ENCODE results near the gene CMKLR1.

Gene CMKLR1

DNA sequence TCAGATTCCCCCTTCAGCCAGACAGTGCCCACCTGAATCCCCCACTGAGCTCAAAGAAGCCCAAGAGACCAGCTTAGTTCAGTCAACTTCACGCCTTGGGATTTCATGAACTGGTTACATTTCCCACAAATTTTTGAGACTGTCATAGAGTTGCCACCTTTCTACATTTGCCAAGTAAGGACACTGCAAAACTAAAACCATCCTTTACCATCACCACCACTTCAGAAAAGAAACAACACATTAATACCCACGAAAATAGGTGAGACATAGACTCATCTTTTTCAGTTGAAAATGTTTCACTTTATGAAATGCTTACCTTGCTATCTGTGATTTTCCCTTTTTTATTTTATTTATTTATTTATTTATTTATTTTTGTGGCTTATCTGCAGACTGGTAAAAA, 16.1 kb downstream of the CMKLR1 start:
- Histone ChIP-seq H3K27me3 (ENCODE audit: insufficient read depth, low read depth) (no peaks in the 10 kb centered on the region), H3K4me2 (no peak overlapping the region), H3K9ac (no peak overlapping the region), H3K36me3 (ENCODE audit: insufficient read depth) (no peaks in the 10 kb centered on the region), H3K4me1 (ENCODE audit: low read depth, poor library complexity, severe bottlenecking) (no peaks in the 10 kb centered on the region), H3K27ac (no peak overlapping the region), H3K4me3 (IDR thresholded peaks at IDR 0.05; ENCODE audit: insufficient read depth, low read depth, low read length) (no peak overlapping the region), H3K79me2 (ENCODE audit: insufficient read depth, low read depth) (no peaks in the 10 kb centered on the region), H4K20me1 (ENCODE audit: insufficient read depth) (no peaks in the 10 kb centered on the region), H2AFZ (ENCODE audit: low read depth) (no peak overlapping the region)
- TF ChIP-seq, protein P1, sequence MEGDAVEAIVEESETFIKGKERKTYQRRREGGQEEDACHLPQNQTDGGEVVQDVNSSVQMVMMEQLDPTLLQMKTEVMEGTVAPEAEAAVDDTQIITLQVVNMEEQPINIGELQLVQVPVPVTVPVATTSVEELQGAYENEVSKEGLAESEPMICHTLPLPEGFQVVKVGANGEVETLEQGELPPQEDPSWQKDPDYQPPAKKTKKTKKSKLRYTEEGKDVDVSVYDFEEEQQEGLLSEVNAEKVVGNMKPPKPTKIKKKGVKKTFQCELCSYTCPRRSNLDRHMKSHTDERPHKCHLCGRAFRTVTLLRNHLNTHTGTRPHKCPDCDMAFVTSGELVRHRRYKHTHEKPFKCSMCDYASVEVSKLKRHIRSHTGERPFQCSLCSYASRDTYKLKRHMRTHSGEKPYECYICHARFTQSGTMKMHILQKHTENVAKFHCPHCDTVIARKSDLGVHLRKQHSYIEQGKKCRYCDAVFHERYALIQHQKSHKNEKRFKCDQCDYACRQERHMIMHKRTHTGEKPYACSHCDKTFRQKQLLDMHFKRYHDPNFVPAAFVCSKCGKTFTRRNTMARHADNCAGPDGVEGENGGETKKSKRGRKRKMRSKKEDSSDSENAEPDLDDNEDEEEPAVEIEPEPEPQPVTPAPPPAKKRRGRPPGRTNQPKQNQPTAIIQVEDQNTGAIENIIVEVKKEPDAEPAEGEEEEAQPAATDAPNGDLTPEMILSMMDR (conservative IDR thresholded peaks at IDR 0.05; ENCODE audit: low read depth, low read length), result no peak

DNA sequence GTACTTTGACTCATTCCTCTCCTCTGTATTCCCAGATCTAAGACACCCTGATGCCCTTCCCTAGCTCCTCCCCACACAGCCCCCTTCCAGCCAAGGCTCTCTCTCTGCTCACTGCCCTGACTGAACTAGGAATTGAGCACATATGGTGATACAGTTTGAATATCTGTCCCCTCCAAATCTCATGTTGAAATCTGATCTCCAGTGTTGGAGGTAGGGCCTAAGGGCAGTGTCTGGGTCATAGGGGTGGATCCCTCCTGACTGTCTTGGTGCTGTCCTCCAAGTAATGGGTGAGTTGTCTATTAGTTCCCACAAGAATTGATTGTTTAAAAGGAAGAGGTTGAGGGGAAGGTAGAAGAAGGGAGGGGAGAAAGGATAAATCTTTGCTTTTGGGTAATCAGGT, 17.4 kb downstream of the CMKLR1 start:
- Histone ChIP-seq H2AFZ (ENCODE audit: low read depth) (no peak overlapping the region), H3K36me3 (ENCODE audit: insufficient read depth) (no peaks in the 10 kb centered on the region), H3K27ac (no peak overlapping the region), H3K4me3 (IDR thresholded peaks at IDR 0.05; ENCODE audit: insufficient read depth, low read depth, low read length) (no peak overlapping the region), H3K4me1 (ENCODE audit: low read depth, poor library complexity, severe bottlenecking) (no peaks in the 10 kb centered on the region), H4K20me1 (ENCODE audit: insufficient read depth) (no peaks in the 10 kb centered on the region), H3K4me2 (no peak overlapping the region), H3K9ac (no peak overlapping the region), H3K79me2 (ENCODE audit: insufficient read depth, low read depth) (no peaks in the 10 kb centered on the region), H3K27me3 (ENCODE audit: insufficient read depth, low read depth) (no peaks in the 10 kb centered on the region)
- TF ChIP-seq, protein P1 (conservative IDR thresholded peaks at IDR 0.05; ENCODE audit: low read depth, low read length), result no peak

DNA sequence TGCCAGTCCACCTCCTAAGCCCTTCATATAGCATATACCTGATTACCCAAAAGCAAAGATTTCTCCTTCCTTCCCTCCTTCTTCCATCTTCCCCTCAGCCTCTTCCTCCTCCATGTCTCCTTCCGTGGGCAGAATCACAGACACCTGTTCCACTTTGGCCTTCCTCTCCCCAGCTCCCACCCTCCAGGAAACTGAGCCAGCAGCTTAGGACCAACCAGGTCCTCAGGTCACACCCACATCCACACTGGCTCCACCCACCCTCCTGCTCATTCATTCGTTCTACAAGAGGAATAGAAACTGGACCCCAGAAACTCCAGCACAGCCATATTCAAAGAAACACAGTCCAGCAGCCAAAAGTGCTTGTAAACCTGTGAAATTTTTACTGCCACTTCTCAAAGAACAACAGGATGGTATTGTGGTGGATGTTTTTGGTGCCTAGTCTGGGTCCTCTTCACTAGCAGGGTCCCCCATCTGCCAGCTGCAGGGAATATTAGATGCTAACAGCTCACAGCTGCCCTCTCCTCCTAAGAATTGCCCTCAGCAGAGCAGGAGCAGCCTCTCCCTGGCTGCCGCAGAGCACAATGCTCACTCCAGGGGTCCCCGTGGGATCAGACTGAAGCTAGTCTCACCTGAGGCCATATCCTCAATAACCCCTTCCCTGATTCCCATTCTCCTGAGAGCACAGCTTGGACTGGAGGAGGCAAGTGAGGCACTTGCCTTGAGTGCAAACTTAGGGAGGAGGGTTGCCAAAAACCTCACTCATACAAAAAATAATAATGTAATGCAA, 18.4 kb downstream of the CMKLR1 start:
- Histone ChIP-seq H2AFZ (ENCODE audit: low read depth) (no peak overlapping the region), H3K27ac (no peak overlapping the region), H3K4me3 (IDR thresholded peaks at IDR 0.05; ENCODE audit: insufficient read depth, low read depth, low read length) (no peak overlapping the region), H3K9ac (no peak overlapping the region), H3K79me2 (ENCODE audit: insufficient read depth, low read depth) (no peaks in the 10 kb centered on the region), H3K4me1 (ENCODE audit: low read depth, poor library complexity, severe bottlenecking) (no peaks in the 10 kb centered on the region), H4K20me1 (ENCODE audit: insufficient read depth) (no peaks in the 10 kb centered on the region), H3K36me3 (ENCODE audit: insufficient read depth) (no peaks in the 10 kb centered on the region), H3K27me3 (ENCODE audit: insufficient read depth, low read depth) (no peaks in the 10 kb centered on the region), H3K4me2 (no peak overlapping the region)
- TF ChIP-seq, protein P1 (conservative IDR thresholded peaks at IDR 0.05; ENCODE audit: low read depth, low read length), result no peak

DNA sequence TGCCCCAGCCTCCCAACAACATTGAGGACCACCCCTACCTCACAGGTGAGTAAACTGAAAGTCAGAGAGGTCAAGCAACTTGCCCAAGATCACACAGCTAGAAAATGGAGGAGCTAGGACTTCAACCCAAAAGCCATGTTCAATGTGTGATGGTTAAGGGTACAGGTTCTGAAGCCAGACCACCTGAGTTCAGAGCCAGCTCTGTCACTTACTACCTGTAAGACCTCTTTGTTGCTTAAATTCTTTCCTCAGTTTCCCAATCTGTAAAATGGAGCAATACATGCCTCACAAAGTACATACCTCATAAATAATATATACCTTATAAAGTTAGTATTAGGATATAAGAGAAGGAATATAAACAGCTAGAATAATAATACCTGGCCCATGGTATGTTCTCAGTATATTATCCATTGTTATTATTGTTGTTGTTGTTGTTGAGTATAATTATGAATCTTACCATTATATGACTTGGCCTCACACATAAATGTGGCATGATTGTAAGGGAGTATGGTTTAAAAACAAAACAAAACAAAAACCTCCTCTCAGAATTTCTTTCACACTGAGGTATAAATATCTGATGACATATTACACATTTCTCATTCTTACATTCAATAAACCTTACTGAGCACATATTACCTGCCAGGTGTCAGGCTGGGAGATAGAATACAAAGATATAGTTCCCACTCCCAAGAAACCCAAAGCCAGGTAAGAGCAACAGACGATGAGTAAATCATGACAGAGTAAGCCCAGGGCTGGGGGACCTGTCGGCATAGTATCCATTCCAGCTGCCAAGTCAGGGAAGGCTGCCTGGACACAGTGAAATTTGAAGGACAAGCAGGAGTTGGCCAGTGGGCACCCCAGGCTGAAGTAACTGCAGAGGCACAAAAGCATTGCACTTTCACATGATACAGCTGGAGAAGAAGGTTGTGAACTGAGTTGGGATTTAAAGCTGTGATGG, 19.6 kb downstream of the CMKLR1 start:
- H3K9ac ChIP-seq, result no peak overlapping the region
- TF ChIP-seq, protein P1 (conservative IDR thresholded peaks at IDR 0.05; ENCODE audit: low read depth, low read length), result no peak
- no peaks in the 10 kb centered on the region for H3K27me3 ChIP-seq (ENCODE audit: insufficient read depth, low read depth)
- no peaks in the 10 kb centered on the region for H3K79me2 ChIP-seq (ENCODE audit: insufficient read depth, low read depth)
- H3K36me3 ChIP-seq (ENCODE audit: insufficient read depth), result no peaks in the 10 kb centered on the region
- no peaks in the 10 kb centered on the region for H4K20me1 ChIP-seq (ENCODE audit: insufficient read depth)
- H3K4me1 ChIP-seq (ENCODE audit: low read depth, poor library complexity, severe bottlenecking), result no peaks in the 10 kb centered on the region
- no peak overlapping the region for H3K27ac ChIP-seq
- H2AFZ ChIP-seq (ENCODE audit: low read depth), result no peak overlapping the region
- H3K4me3 ChIP-seq (IDR thresholded peaks at IDR 0.05; ENCODE audit: insufficient read depth, low read depth, low read length), result no peak overlapping the region
- H3K4me2 ChIP-seq, result no peak overlapping the region
